Endometrium (tissue), 2 donors: ENCODE measurements around the gene PSME4.
"Not testable (repeated sequence)": the region's sequence is repeated elsewhere in the genome, so short reads cannot be mapped to it uniquely, and the experiment has no call there.

Experiments
- FAIRE-seq: peaks from 2 replicates; lab custom pipeline; 2012; peaks lifted over from hg19 to GRCh38; lab: Jason Lieb, UNC
- donor health status: control.
- donor health status: control.

Gene PSME4

DNA sequence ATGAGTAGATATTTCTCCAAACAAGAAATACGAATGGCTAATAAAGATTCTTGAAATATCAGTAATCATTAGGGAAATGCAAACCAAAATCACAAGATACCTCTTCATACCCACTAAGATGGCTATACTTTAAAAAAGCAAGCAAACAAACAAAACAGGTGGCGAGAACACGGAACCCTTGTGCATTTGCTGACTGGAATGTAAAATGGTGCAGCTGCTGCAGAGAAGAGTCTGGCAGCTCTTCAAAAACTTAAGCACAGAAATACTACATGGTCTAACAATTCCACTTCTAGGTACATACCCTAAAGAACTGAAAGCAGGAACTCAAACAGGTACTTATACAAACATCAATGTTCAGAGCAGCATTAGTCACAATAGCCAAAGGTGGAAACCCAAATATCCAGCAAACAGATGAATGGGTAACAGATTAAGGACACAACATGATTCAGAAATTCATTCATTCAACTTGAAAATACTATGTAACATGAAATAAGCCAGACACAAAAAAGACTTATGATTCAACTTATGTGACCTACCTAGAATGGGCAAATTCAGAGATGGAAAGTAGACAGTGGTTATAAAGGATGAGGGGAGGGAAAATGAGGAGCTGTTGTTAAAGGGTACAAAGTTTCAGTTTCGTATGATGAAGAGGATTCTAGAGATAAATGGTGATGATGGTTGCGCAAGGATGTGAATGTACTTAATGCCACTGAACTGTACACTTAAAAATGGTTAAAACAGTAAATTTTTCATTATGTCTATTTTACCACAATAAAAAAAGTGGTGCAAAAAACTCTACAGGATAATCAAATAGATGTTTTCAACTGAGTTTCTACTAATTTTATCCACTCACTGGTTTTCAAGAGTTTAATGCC is 84.2 kb downstream of the PSME4 start:
- FAIRE-seq = no peak

- no peak for FAIRE-seq
These were observed 85.9 kb downstream of the PSME4 start for GRCh38 chr2:53884883-53885282.

- no peak for FAIRE-seq
These were observed 88.8 kb downstream of the PSME4 start for GRCh38 chr2:53881986-53882385.

GRCh38 chr2:53881360-53881759 is 89.4 kb downstream of the PSME4 start:
- FAIRE-seq = no peak

GRCh38 chr2:53880756-53881155 is 90.0 kb downstream of the PSME4 start:
- FAIRE-seq = peak; percentile 26

DNA sequence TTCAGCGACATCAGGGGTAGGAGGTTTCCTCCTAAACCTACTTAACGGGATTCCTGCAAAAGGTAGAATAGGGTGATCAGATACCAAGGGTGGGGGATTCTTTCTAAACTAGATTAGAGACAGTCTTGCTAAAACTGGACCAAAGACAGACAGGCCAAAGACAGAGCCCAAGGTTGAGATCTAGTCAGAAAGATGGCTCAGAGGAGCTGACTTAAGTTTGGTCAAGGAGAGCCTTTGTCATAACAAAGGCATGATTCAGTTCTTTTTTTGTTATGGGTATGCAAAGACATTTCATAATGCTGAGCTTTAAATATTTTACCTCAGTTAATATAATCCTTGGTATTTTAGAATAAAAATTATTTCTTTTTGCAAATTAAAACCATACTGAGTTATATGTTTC is 93.2 kb downstream of the PSME4 start:
- no peak for FAIRE-seq

- no peak for FAIRE-seq
These were observed 93.7 kb downstream of the PSME4 start for GRCh38 chr2:53877112-53877511.

GRCh38 chr2:53874401-53874950 is 96.3 kb downstream of the PSME4 start:
- FAIRE-seq = no peak

DNA sequence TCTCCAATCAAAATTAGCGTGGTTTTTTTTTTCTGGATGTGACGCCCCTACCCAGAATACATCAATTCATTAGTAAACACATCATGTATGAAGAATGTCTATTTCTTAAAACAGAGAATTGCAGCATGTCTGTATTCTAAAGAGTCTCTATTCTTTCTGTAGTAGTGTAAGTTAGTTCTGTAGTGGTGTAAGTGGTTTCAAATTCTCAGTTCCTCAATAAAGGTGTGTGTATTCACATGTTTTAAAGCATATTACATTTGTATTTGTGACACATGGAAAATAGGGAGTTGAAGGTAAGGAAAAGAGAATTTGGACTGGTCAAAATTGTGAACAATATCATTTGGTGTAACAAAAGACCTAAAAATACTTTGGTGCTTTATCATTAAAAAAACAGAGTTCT is 103.0 kb downstream of the PSME4 start:
- FAIRE-seq = no peak

DNA sequence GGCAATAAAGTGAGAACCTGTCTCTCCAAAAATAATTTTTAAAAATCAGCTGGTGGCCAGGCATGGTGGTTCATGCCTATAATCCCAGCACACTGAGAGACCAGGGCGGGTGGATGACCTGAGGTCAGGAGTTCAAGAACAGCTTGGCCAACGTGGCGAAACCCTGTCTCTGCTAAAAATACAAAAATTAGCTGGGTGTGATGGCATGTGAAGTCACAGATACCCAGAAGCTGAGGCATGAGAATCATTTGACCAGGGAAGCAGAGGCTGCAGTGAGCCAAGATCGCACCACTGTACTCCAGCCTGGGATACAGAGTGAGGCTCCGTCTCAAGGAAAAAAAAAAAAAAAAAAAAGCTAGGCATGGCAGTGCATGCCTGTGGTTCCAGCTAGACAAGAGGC is 103.6 kb downstream of the PSME4 start:
- FAIRE-seq = no peak

DNA sequence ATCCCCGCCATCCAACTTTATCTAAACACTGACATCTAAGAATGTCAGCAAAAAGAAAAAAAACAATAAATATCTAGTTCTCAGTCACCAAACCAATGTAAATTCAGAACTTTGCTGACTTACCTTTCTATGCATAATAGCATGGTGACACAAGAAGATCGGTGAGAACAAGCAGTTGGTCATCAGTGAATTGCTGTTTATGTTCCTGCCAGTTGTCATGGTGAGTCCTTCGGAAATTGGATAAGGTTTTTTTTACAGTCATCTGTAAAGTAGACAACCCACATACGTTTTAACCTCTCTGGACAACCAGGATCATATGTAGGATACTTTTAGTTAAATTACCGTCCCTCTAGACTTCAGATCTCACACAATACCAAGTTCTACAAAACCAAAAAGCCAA is 104.8 kb downstream of the PSME4 start:
- no peak for FAIRE-seq

DNA sequence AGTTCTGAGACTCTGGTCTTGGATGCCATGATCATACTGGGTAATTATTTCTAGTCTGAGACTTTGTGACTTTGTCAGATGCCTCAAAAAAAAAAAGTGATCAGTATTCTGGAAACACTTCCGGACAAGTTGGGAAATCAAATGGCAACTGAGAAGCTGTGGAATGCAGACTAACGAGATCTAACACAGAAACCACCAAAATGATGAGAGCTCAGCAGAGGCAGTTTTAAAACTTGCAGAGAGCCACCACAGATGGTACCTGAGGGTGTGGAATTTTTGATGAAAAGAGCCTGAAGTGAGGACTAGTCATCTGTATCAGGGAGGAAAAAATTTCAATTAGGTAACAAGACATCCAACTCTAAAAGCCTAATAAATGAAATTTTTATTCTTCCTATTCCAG is 105.5 kb downstream of the PSME4 start:
- no peak for FAIRE-seq

DNA sequence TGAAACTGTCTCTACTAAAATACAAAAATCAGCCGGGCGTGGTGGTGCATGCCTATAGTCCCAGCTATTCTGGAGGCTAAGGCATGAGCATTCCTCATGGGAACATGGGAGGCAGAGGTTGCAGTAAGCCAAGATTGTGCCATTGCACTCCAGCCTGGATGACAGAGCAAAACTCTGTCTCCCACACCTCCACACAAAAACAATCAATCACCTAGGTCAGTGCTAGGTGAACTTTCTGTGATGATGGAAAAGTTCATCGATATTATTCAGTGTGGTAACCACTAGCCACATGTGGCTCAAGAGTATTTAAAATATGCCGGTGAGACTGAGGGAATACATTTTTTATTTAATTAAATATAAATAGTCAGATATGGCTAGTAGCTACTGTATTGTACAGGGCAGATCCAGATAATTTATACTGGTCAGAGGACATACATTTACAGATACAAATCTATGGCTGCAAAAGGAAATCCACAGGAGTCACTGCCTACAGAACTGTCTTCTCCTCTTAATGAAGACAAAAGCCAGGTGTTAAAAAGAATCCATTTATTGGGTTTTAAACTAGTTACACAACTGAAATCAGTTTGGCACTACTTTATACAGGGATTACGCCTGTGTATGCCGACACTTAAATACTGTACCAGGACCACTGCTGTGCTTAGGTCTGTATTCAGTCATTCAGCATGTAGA is 107.1 kb downstream of the PSME4 start:
- FAIRE-seq = no peak

DNA sequence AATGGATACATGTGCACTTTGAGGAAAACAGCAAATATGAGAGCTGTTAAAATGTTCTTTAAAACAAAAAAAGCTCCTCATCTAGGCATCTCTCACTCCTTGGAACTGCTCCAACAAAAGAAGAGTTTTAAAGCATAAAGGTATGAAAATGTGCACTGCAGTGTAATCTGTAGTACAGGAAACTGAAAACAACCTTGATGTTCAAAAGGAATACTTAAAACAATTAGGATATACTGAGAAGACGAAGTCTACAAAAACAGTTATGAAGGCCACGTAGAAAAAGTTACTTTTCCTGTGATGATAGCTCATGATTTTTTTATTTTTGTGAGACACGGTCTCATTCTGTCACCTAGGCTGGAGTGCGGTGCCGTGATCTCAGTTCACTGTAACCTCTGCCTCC is 109.0 kb downstream of the PSME4 start:
- no peak for FAIRE-seq

GRCh38 chr2:53859206-53860181 is 111.3 kb downstream of the PSME4 start, which contains the start of gene GPR75:
GPR75 (minus strand) TSS chr2:53859967; CDS start chr2:53854756, 5,211 bp downstream.
- FAIRE-seq = no peak

GRCh38 chr2:53856272-53856671 is 114.5 kb downstream of the PSME4 start:
- FAIRE-seq = no peak

GRCh38 chr2:53854678-53855077 is 116.1 kb downstream of the PSME4 start:
- no peak for FAIRE-seq

GRCh38 chr2:53852532-53852931 is 118.3 kb downstream of the PSME4 start:
- no peak for FAIRE-seq

DNA sequence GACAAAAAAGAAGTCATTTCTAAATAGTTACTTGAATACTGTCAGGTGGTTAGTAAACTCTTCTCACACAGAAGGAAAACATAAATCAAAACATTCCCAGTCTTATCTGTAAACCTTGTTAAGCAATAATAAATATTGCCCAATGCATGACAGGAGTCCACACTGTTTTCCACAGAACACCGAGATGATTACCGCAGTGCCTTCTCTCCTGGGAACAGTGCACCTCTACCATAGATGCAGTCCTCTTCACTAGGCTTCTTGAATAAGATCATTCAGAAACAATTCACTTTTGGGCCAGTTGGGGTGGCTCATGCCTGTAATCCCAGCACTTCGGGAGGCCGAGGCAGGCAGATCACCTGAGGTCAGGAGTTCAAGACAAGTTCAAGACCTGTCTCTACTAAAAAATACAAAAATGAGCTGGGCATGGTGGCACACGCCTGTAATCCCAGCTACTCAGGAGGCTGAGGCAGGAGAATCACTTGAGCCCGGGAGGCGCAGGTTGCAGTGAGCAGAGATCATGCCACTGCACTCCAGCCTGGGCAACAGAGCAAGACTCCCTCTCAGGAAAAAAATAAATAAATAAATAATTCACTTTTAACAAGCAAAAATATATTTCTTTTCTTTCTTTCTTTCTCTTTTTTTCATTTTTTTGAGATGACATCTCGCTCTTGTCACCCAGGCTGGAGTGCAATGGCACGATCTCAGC is 119.6 kb downstream of the PSME4 start:
- not testable (repeated sequence) for FAIRE-seq

- FAIRE-seq = no peak
These were observed 122.7 kb downstream of the PSME4 start for GRCh38 chr2:53848062-53848461.

DNA sequence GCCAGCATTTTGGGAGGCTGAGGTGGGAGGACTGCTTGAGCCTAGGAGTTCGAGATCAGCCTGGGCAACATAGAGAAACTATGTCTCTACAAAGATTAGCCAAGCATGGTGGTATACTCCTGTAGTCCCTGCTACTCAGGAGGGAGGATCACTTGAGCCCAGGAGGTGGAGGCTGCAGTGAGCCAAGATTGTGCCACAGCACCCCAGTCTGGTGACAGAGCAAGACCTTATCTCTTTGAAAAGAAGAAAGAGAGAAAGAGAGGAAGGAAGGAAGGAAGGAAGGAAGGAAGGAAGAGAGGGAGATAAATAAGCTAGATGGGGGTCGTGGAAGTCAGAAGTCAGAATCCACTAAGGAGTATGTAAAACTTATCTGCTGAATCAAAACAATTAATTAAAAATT is 127.2 kb downstream of the PSME4 start:
- FAIRE-seq = no peak
